Endothelial cell of umbilical vein (primary cell): ENCODE results near the gene ACP1.

Experiments used
- FOS ChIP-seq: IDR thresholded peaks from 2 replicates; pipeline ENCODE4 v1.6.1; 2011; ENCODE audit warnings: mild to moderate bottlenecking, low read length, moderate library complexity, borderline replicate concordance; ENCODE audit not compliant: insufficient read depth
- JUN ChIP-seq: IDR thresholded peaks from 2 replicates; pipeline ENCODE4 v1.6.1; 2011; ENCODE audit warnings: borderline replicate concordance, low read depth; ENCODE audit not compliant: insufficient read length, insufficient read depth
- MYC ChIP-seq: IDR thresholded peaks from one replicate; pipeline ENCODE4 v1.6.1; 2011; ENCODE audit warnings: mild to moderate bottlenecking, low read depth, low read length
- POLR2A ChIP-seq: IDR thresholded peaks from 2 replicates; pipeline ENCODE4 v1.6.1; 2012; ENCODE audit warnings: low read depth, mild to moderate bottlenecking, control low read depth, low read length
- POLR2AphosphoS5 ChIP-seq: IDR thresholded peaks from 2 replicates; pipeline ENCODE4 v1.6.1; 2012; ENCODE audit warnings: low read depth, mild to moderate bottlenecking, control low read depth, low read length, moderate library complexity; ENCODE audit not compliant: insufficient read depth
- TF ChIP-seq, protein P1 (sequence below), 2 donors: IDR thresholded peaks; 1 replicate in 1 of 2; 2 replicates in 1 of 2; pipeline ENCODE4 v1.5.1; 2011; ENCODE audit warnings: low read length in 2 of 2, mild to moderate bottlenecking in 2 of 2, moderate library complexity in 2 of 2, control low read depth in 1 of 2, inconsistent platforms in 1 of 2, low read depth in 1 of 2; ENCODE audit not compliant: insufficient read depth in 1 of 2; ENCODE audit errors: extremely low read depth in 1 of 2

DNA sequence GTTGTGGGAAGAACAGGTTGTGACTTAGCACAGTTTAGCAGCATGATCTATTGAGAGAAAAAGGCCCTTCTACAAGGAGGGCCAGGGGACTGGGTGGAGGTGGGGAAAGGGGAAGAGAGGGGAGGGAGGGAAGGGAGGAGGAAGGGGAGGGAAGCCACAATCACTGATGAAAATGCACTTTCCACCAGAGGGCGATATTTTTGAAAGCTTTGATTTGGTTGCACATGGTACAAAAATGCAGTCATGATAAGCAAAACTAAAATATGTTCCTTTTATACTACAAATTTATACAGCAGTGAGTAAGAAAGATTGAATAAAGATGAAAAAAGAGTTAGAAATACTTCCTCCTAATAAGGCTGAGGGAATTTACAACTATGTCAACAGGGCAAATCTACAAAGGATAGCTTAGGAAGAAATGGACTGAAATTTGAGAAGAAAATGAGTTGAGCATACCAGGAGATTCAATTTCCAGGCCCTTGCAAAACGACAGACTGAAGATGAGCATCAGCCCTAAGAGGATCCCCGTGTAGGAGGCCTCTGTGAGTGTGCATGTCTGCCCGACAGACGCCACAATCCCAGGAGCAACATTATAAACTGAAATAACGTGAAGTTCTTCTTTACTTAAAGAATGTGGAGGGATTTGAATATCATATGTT, 18.1 kb upstream of the ACP1 start:
- TF ChIP-seq, protein P1, sequence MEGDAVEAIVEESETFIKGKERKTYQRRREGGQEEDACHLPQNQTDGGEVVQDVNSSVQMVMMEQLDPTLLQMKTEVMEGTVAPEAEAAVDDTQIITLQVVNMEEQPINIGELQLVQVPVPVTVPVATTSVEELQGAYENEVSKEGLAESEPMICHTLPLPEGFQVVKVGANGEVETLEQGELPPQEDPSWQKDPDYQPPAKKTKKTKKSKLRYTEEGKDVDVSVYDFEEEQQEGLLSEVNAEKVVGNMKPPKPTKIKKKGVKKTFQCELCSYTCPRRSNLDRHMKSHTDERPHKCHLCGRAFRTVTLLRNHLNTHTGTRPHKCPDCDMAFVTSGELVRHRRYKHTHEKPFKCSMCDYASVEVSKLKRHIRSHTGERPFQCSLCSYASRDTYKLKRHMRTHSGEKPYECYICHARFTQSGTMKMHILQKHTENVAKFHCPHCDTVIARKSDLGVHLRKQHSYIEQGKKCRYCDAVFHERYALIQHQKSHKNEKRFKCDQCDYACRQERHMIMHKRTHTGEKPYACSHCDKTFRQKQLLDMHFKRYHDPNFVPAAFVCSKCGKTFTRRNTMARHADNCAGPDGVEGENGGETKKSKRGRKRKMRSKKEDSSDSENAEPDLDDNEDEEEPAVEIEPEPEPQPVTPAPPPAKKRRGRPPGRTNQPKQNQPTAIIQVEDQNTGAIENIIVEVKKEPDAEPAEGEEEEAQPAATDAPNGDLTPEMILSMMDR (IDR thresholded peaks at IDR 0.05; ENCODE audit: extremely low read depth in 1 of 2, insufficient read depth in 1 of 2, low read depth in 1 of 2, low read length in 2 of 2), result peak; percentile 32 to 65
- no peak for TF ChIP-seq MYC
- no peak for TF ChIP-seq JUN
- no peak for TF ChIP-seq FOS
- TF ChIP-seq POLR2AphosphoS5, result no peak
- TF ChIP-seq POLR2A, result no peak
